ENCODE results near the gene PCDHGB6.
"Not testable (repeated sequence)": the region's sequence is repeated elsewhere in the genome, so short reads cannot be mapped to it uniquely, and the experiment has no call there.

The PCDHGB6 gene

GRCh38 chr5:141388661-141389060 is 19.2 kb upstream of the PCDHGB6 start:
- DNase-seq (ENCODE audit: low read depth), result no peak

- DNase-seq (ENCODE audit: low read depth), result no peak
Measured at GRCh38 chr5:141389153-141390042, 18.4 kb upstream of the PCDHGB6 start.

- DNase-seq (ENCODE audit: low read depth), result no peak
Measured at GRCh38 chr5:141392429-141393198, 15.2 kb upstream of the PCDHGB6 start, which contains the start of gene PCDHGA8. PCDHGA8 (plus strand) TSS chr5:141392633; CDS start chr5:141392814, 181 bp downstream.

- no peak for DNase-seq (ENCODE audit: low read depth)
Measured at GRCh38 chr5:141393267-141393666, 14.6 kb upstream of the PCDHGB6 start.

- not testable (repeated sequence) for DNase-seq (ENCODE audit: low read depth)
Measured at GRCh38 chr5:141394401-141395187, 13.2 kb upstream of the PCDHGB6 start.

GRCh38 chr5:141397756-141398551 is 9.9 kb upstream of the PCDHGB6 start, which contains the start of gene PCDHGB5:
PCDHGB5 (plus strand) TSS chr5:141397947; CDS start chr5:141398128, 181 bp downstream.
- not testable (repeated sequence) for DNase-seq (ENCODE audit: low read depth)

- DNase-seq (ENCODE audit: low read depth), result no peak
Measured at GRCh38 chr5:141398608-141399007, 9.2 kb upstream of the PCDHGB6 start.

GRCh38 chr5:141399555-141400258 is 8.1 kb upstream of the PCDHGB6 start:
- DNase-seq (ENCODE audit: low read depth), result no peak

GRCh38 chr5:141402553-141403243 is 5.1 kb upstream of the PCDHGB6 start, which contains the start of gene PCDHGA9:
PCDHGA9 (plus strand) TSS chr5:141402778; CDS start chr5:141402953, 175 bp downstream.
- no peak for DNase-seq (ENCODE audit: low read depth)

- no peak for DNase-seq (ENCODE audit: low read depth)
Measured at GRCh38 chr5:141403387-141403786, 4.4 kb upstream of the PCDHGB6 start.

- DNase-seq (ENCODE audit: low read depth), result no peak
Measured at GRCh38 chr5:141409598-141410306, 1.9 kb downstream of the PCDHGB6 start.

GRCh38 chr5:141411575-141411974 is 3.8 kb downstream of the PCDHGB6 start:
- no peak for DNase-seq (ENCODE audit: low read depth)

GRCh38 chr5:141412854-141413539 is 5.2 kb downstream of the PCDHGB6 start, which contains the start of gene PCDHGA10:
PCDHGA10 (plus strand) TSS chr5:141412987; CDS start chr5:141413176, 189 bp downstream.
- DNase-seq (ENCODE audit: low read depth), result peak; percentile 49

GRCh38 chr5:141413540-141414069 is 5.8 kb downstream of the PCDHGB6 start:
- no peak for DNase-seq (ENCODE audit: low read depth)

GRCh38 chr5:141414548-141415274 is 6.9 kb downstream of the PCDHGB6 start:
- DNase-seq (ENCODE audit: low read depth), result not testable (repeated sequence)

- not testable (repeated sequence) for DNase-seq (ENCODE audit: low read depth)
Measured at GRCh38 chr5:141415275-141415618, 7.4 kb downstream of the PCDHGB6 start.

- peak; percentile 63 for DNase-seq (ENCODE audit: low read depth)
Measured at GRCh38 chr5:141417494-141418172, 9.8 kb downstream of the PCDHGB6 start, which contains the start of gene PCDHGB7. PCDHGB7 (plus strand) TSS chr5:141417677; CDS start chr5:141417860, 183 bp downstream.

Measured in fibroblast of the conjunctiva (primary cell).